Measurements from ENCODE around the gene PLCG1.

GRCh38 chr20:41124451-41125094 lies 12.8 kb upstream of the PLCG1 start:
- TF ChIP-seq EZH2 (IDR thresholded peaks at IDR 0.05) (no peak), POLR2AphosphoS5 (IDR thresholded peaks at IDR 0.05; ENCODE audit: borderline replicate concordance, low read depth, low read length) (no peak), FOXP2 (optimal IDR thresholded peaks at IDR 0.05; ENCODE audit: control extremely low read depth, extremely low read length, insufficient read depth) (no peak)
